Spleen (tissue), 11 donors: ENCODE measurements around the gene APBB2. TPM values are rescaled to one million over a fixed set of nuclear protein-coding genes. Genes with fewer than 3 reads are reported as not detected.

ENCODE experiments used
- DNase-seq: peaks from one replicate; pipeline ENCODE4 v3.0.0-alpha.2; 2020
- H3K27ac ChIP-seq, 8 donors: fragments of 200-600 bp; sonication (generic) in 7 of 8; 1 replicate in 4 of 8; 2 replicates in 4 of 8; pipeline versions ENCODE4 v1.5.0 to v1.8.0; 2016 to 2021; ENCODE audit warnings: inconsistent platforms in 4 of 8, mild to moderate bottlenecking in 4 of 8, moderate library complexity in 1 of 8
- H3K27me3 ChIP-seq, 7 donors: fragments of 200-600 bp; sonication (generic) in 6 of 7; replicated peaks in 1 of 7; 1 replicate in 4 of 7; 2 replicates in 3 of 7; pipeline versions ENCODE4 v1.5.0 to v1.8.0; 2016 to 2021; ENCODE audit warnings: inconsistent platforms in 3 of 7, mild to moderate bottlenecking in 1 of 7
- H3K36me3 ChIP-seq, 6 donors: fragments of 200-600 bp; sonication (generic) in 5 of 6; 1 replicate in 4 of 6; 2 replicates in 2 of 6; pipeline versions ENCODE4 v1.5.0 to v1.8.0; 2016 to 2021; ENCODE audit warnings: inconsistent platforms in 2 of 6
- H3K4me1 ChIP-seq, 6 donors: fragments of 200-600 bp; sonication (generic) in 5 of 6; 1 replicate in 3 of 6; 2 replicates in 3 of 6; pipeline versions ENCODE4 v1.5.0 to v1.8.0; 2016 to 2021; ENCODE audit warnings: inconsistent platforms in 3 of 6
- H3K4me3 ChIP-seq, 8 donors: fragments of 200-600 bp; sonication (generic) in 7 of 8; 1 replicate in 4 of 8; 2 replicates in 4 of 8; pipeline versions ENCODE4 v1.5.0 to v1.8.0; 2016 to 2021; ENCODE audit warnings: inconsistent platforms in 4 of 8, mild to moderate bottlenecking in 4 of 8, moderate library complexity in 2 of 8
- H3K9me3 ChIP-seq, 8 donors: fragments of 200-600 bp; sonication (generic) in 7 of 8; 1 replicate in 4 of 8; 2 replicates in 4 of 8; pipeline versions ENCODE4 v1.5.0 to v1.8.0; 2016 to 2021; ENCODE audit warnings: inconsistent platforms in 4 of 8
- WGBS, 5 donors: extraction: QIAGEN DNeasy Blood & Tissue Kit in 3 of 5; methylation state at CpG; one replicate each; pipeline versions ENCODE4 v1.1.5 to v1.1.7; 2013 to 2018; 5-methylcytosine and 5-hydroxymethylcytosine counted together
- intact Hi-C: fragments of 100-400 bp; cut with DNase I; formaldehyde crosslinking; loops from one replicate; pipeline ENCODE4 v1.15.0; 2023; ENCODE audit warnings: low total_unique reads
- polyA plus RNA-seq, 3 donors: library from polyadenylated mRNA; stranded (reverse); fragments of 200-250 nt; gene quantifications; one replicate each; pipeline ENCODE4 v1.2.1, GENCODE V29; 2013
- small RNA-seq, 4 donors: library from RNA; depleted of rRNA; stranded (forward); fragments of <200 nt; gene quantifications; one replicate each; pipeline ENCODE3, GENCODE V24; 2016
- total RNA-seq, 7 donors: library from RNA; depleted of rRNA in 3 of 7; stranded (reverse); fragments of >200 nt in 3 of 7; fragmentation: NEBNext Ultra II Directional in 4 of 7; extraction: Animal tissue kit (Norgen Biotek cat#: 25700) in 4 of 7; gene quantifications; one replicate each; pipeline versions ENCODE4 v1.1.0 to v1.2.1, GENCODE V29; 2016 to 2021
- TF ChIP-seq, protein P1 (sequence below), 11 experiments: fragments of 200-600 bp in 7 of 11; fragments of 450-650 bp in 4 of 11; sonication (generic) in 4 of 11; IDR thresholded peaks in 8 of 11; conservative IDR thresholded peaks in 3 of 11; 1 replicate in 7 of 11; 2 replicates in 4 of 11; pipeline versions ENCODE4 v1.4.0 to v1.8.0; 2016 to 2021; ENCODE audit warnings: antibody characterized with exemption in 11 of 11, inconsistent platforms in 4 of 11, mild to moderate bottlenecking in 1 of 11
- donor health status: healthy with polysubstance abuse.
- donor health status: DM: no; HTN: no; CAD: no; lungs with moderate emphysema.
- donor health status: DM: no; HTN: no; CAD: no.
- donor health status: Bipolar disorder and iron deficiency.
- donor health status: healthy.
- donor health status: DM: no; HTN: no; CAD: no.
- donor health status: DM: yes; HTN: yes; CAD: no.

The APBB2 gene
- total and polyA plus RNA-seq, 10 donors, result 4.0 to 115 (median 76.7) TPM

DNA sequence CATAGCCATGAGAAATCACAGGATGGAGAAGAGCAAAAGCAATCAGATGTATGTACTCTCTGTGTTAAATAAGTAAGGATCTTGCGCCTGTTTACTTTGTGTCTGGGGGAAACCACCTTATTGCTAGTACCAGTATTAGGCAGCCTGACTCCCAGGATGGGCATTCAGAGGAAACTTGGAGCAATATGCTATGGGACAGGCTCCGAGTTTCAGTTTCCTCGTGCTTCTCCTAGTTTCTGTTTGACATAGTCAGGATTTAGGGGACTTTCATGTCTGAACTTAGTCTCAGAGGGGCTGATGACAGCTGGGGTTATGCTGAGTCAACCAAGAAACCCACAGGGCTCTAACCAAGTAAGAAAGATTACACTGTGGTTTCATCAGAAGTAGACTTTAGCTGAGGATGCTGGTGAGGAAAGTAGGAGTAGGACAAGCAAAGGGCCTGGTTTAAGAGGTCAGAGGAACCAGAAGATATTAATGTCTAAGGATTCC lies 451.1 kb downstream of the APBB2 start:
- Histone ChIP-seq H3K9me3 (no peaks in the 10 kb centered on the region), H3K36me3 (no peaks in the 10 kb centered on the region), H3K27me3 (no peaks in the 10 kb centered on the region), H3K4me1 (peaks cover 0 to 10% (median 0%) of the 10 kb centered on the region in 6 donors), H3K27ac (no peak overlapping the region), H3K4me3 (no peak overlapping the region)
- TF ChIP-seq, protein P1, sequence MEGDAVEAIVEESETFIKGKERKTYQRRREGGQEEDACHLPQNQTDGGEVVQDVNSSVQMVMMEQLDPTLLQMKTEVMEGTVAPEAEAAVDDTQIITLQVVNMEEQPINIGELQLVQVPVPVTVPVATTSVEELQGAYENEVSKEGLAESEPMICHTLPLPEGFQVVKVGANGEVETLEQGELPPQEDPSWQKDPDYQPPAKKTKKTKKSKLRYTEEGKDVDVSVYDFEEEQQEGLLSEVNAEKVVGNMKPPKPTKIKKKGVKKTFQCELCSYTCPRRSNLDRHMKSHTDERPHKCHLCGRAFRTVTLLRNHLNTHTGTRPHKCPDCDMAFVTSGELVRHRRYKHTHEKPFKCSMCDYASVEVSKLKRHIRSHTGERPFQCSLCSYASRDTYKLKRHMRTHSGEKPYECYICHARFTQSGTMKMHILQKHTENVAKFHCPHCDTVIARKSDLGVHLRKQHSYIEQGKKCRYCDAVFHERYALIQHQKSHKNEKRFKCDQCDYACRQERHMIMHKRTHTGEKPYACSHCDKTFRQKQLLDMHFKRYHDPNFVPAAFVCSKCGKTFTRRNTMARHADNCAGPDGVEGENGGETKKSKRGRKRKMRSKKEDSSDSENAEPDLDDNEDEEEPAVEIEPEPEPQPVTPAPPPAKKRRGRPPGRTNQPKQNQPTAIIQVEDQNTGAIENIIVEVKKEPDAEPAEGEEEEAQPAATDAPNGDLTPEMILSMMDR (IDR thresholded peaks at IDR 0.05 in 8 of 11, conservative IDR thresholded peaks at IDR 0.05 in 3 of 11), result no peak
- WGBS, 5 donors, result 35 to 48% (median 43%) methylated on average over 3 of the region's 3 CpGs
- DNase-seq, result no peak
- intact Hi-C loops, result no loop called here

Small RNA genes within 50 kb of the gene (small RNA-seq; reads per million reads assigned to genes)
- gene RF00019 (0 reads per million in 4 donors), gene RNA5SP160 (0 reads per million in 4 donors), gene RNU6-1195P (0 reads per million in 4 donors), gene RNU6-836P (0 reads per million in 4 donors)

Other genes with a start within 250 kb of the APBB2 start
- 1 to 10 TPM; 1.6 to 7.4 (median 3.0) TPM for gene UCHL1, start 42.4 kb upstream of the APBB2 start, total RNA-seq
- 10 to 100 TPM in 1 of 3 donors, 1 to 10 TPM in 2; 3.5 to 11.2 (median 9.1) TPM for gene UCHL1, start 42.4 kb upstream of the APBB2 start, polyA plus RNA-seq